CD4-positive, alpha-beta T cell (primary cell): ENCODE data around the gene NCDN. TPM values are rescaled to one million over a fixed set of nuclear protein-coding genes. Genes with fewer than 3 reads are reported as not detected.

Experiments
- ATAC-seq: fragments of 200-7000 bp; cut with Tn5 transposase; one replicate; pipeline ENCODE4 v1.10.0; 2022; ENCODE audit warnings: mild to moderate bottlenecking; ENCODE audit not compliant: poor library complexity
- CTCF ChIA-PET: fragments of 350-600 bp; sonication (Branson Sonifier 250); formaldehyde crosslinking; loops from one replicate; lab custom pipeline; 2021; ENCODE audit warnings: antibody characterized with exemption, inconsistent platforms; lab: Charles Lee
- POLR2A ChIA-PET: fragments of 350-600 bp; sonication (Branson Sonifier 250); formaldehyde crosslinking; loops from one replicate; lab custom pipeline; 2021; ENCODE audit warnings: antibody characterized with exemption, inconsistent platforms; lab: Charles Lee
- DNase-seq, 14 experiments: peaks; one replicate each; pipeline ENCODE4 v3.0.0-alpha.2; 2013 to 2020; ENCODE audit warnings: mixed read lengths in 2 of 14
- H3K27ac ChIP-seq, 2 donors: one replicate each; pipeline versions ENCODE4 v1.5.1 to v1.7.0; 2013; ENCODE audit warnings: low read length in 2 of 2, low read depth in 1 of 2, mild to moderate bottlenecking in 1 of 2
- H3K27me3 ChIP-seq, 2 experiments: 1 replicate in 1 of 2; 2 replicates in 1 of 2; pipeline versions ENCODE4 v1.6.1 to v1.7.0; 2013; ENCODE audit warnings: low read length in 2 of 2, control low read depth in 1 of 2, mild to moderate bottlenecking in 1 of 2, moderate library complexity in 1 of 2; ENCODE audit not compliant: insufficient read depth in 2 of 2, control insufficient read depth in 1 of 2
- H3K36me3 ChIP-seq: one replicate; pipeline ENCODE4 v1.6.1; 2013; ENCODE audit warnings: low read length, control low read depth; ENCODE audit not compliant: insufficient read depth
- H3K4me1 ChIP-seq: one replicate; pipeline ENCODE4 v1.6.1; 2013; ENCODE audit warnings: low read length, control low read depth; ENCODE audit not compliant: insufficient read depth
- H3K4me3 ChIP-seq: one replicate; pipeline ENCODE4 v1.5.1; 2013; ENCODE audit warnings: mild to moderate bottlenecking, low read length, moderate library complexity
- H3K9me3 ChIP-seq, 2 experiments: 1 replicate in 1 of 2; 2 replicates in 1 of 2; pipeline versions ENCODE4 v1.6.1 to v1.7.0; 2013; ENCODE audit warnings: low read length in 2 of 2, mild to moderate bottlenecking in 2 of 2, control low read depth in 1 of 2, moderate library complexity in 1 of 2; ENCODE audit not compliant: control insufficient read depth in 1 of 2, insufficient read depth in 1 of 2
- H3K27ac Mint-ChIP-seq: one replicate; pipeline ENCODE4 v1.8.0; 2020; ENCODE audit warnings: mixed read lengths
- H3K27me3 Mint-ChIP-seq: one replicate; pipeline ENCODE4 v1.8.0; 2021; ENCODE audit warnings: mixed read lengths
- H3K36me3 Mint-ChIP-seq: one replicate; pipeline ENCODE4 v1.8.0; 2021; ENCODE audit warnings: low read depth, mixed read lengths
- H3K4me1 Mint-ChIP-seq: one replicate; pipeline ENCODE4 v1.8.0; 2021; ENCODE audit warnings: low read depth, mixed read lengths
- H3K4me3 Mint-ChIP-seq: one replicate; pipeline ENCODE4 v1.8.0; 2020; ENCODE audit warnings: mild to moderate bottlenecking, mixed read lengths
- H3K9me3 Mint-ChIP-seq: one replicate; pipeline ENCODE4 v1.8.0; 2020; ENCODE audit warnings: mixed read lengths
- intact Hi-C, 2 experiments: fragments of 100-400 bp; cut with DNase I in 1 of 2; cut with micrococcal nuclease in 1 of 2; formaldehyde crosslinking; loops; one replicate each; pipeline versions ENCODE4 v1.15.1 to v1.9.0; 2023 to 2025; cut with DNase I, micrococcal nuclease
- total RNA-seq, 174 experiments: library from RNA in 2 of 174; stranded (reverse) in 2 of 174; gene quantifications; one replicate each; pipeline ENCODE4 v1.2.3 and lab custom pipeline; 2021 to 2026
- TF ChIP-seq, protein P1 (sequence below): fragments of 200-600 bp; IDR thresholded peaks from one replicate; pipeline ENCODE4 v1.8.0; 2022; ENCODE audit warnings: antibody characterized with exemption, mild to moderate bottlenecking

NCDN gene
- total RNA-seq, 2 experiments from 2014 or later = 12.8 to 14.2 TPM

DNA sequence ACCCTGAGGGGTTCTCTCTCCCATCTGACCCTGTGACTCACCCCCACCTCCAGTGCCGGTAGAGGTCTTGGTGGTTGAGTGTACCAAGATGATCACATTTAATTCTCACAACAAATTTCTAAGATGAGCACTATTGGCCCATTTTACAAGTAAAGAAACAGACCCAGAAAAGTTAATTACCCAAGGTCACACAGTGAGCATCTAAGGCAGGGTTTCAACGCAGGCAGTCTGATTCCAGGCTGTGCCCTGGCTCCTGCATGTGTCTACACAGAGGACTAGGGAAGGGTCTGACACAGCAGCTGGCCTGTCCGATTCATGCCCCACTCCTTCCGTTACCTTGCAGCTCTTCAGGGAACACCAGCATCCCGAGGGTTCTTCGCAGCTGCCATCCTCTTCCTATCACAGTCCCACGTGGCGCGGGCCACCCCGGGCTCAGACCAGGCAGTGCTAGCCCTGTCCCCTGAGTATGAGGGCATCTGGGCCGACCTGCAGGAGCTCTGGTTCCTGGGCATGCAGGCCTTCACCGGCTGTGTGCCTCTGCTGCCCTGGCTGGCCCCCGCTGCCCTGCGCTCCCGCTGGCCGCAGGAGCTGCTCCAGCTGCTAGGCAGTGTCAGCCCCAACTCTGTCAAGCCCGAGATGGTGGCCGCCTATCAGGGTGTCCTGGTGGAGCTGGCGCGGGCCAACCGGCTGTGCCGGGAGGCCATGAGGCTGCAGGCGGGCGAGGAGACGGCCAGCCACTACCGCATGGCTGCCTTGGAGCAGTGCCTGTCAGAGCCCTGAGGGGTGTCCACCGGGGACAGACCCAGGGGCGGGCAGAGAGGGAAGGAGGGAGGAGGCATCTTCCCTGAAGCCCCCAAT, 7.5 kb downstream of the NCDN start:
- Histone ChIP-seq H3K9me3 (no peaks in the 10 kb centered on the region), H3K4me1 (peaks cover 27% of the 10 kb centered on the region), H3K4me3 (no peak overlapping the region), H3K27me3 (no peaks in the 10 kb centered on the region), H3K27ac (no peak overlapping the region), H3K36me3 (peaks cover 19% of the 10 kb centered on the region)
- no peaks in the 10 kb centered on the region for H3K9me3 Mint-ChIP-seq
- no peaks in the 10 kb centered on the region for H3K27me3 Mint-ChIP-seq
- POLR2A ChIA-PET = interaction anchor here (0.5 to 1.8 kb wide), 3 partner anchors 13 to 150 kb away, joined by 3 to 17 read pairs (median 4); no protein-coding TSS in a partner anchor
- peak in 1 of 14 experiments; percentile 23 for DNase-seq
- peaks cover 24% of the 10 kb centered on the region for H3K4me1 Mint-ChIP-seq
- peaks cover 35% of the 10 kb centered on the region for H3K36me3 Mint-ChIP-seq
- H3K4me3 Mint-ChIP-seq = no peak overlapping the region
- TF ChIP-seq, protein P1, sequence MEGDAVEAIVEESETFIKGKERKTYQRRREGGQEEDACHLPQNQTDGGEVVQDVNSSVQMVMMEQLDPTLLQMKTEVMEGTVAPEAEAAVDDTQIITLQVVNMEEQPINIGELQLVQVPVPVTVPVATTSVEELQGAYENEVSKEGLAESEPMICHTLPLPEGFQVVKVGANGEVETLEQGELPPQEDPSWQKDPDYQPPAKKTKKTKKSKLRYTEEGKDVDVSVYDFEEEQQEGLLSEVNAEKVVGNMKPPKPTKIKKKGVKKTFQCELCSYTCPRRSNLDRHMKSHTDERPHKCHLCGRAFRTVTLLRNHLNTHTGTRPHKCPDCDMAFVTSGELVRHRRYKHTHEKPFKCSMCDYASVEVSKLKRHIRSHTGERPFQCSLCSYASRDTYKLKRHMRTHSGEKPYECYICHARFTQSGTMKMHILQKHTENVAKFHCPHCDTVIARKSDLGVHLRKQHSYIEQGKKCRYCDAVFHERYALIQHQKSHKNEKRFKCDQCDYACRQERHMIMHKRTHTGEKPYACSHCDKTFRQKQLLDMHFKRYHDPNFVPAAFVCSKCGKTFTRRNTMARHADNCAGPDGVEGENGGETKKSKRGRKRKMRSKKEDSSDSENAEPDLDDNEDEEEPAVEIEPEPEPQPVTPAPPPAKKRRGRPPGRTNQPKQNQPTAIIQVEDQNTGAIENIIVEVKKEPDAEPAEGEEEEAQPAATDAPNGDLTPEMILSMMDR = peak; percentile 42
- no peak for ATAC-seq
- intact Hi-C loops = loop anchor here (1.0 to 5.0 kb wide), 2 partner anchors 114 to 363 kb away; no protein-coding TSS in a partner anchor
- CTCF ChIA-PET = interaction anchor here (0.6 to 3.4 kb wide), 25 partner anchors 9 to 204 kb away, joined by 3 to 41 read pairs (median 3); partner anchors contain the start of genes C1orf216 and CLSPN
- H3K27ac Mint-ChIP-seq = peak overlapping the region; percentile 62

DNA sequence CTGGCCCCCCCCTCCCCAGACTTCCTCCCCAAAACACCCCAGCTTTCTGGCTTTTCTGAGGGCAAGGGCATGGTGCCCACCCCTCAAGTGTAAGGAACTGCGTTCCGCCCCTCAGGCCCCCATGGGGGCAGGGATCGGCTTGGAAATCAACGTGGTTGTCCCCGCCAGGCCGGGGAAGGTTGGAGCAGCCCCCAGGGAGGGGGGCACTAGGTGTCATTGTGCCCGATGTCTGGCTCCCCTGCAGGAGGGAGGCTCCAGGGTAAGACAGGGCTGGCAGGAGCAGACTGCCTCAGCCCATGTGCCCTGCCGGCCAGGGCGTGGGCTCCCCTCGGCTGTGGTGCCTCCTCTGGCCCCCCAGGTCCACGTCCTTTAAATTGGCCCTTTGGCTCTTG, 8.1 kb downstream of the NCDN start:
- Histone ChIP-seq H3K9me3 (no peaks in the 10 kb centered on the region), H3K27me3 (no peaks in the 10 kb centered on the region), H3K27ac (no peak overlapping the region), H3K4me3 (no peak overlapping the region), H3K4me1 (peaks cover 27% of the 10 kb centered on the region), H3K36me3 (peaks cover 19% of the 10 kb centered on the region)
- Mint-ChIP-seq H3K36me3 (peaks cover 35% of the 10 kb centered on the region), H3K9me3 (no peaks in the 10 kb centered on the region), H3K4me1 (peaks cover 24% of the 10 kb centered on the region), H3K4me3 (no peak overlapping the region), H3K27ac (no peak overlapping the region), H3K27me3 (no peaks in the 10 kb centered on the region)
- CTCF ChIA-PET = interaction anchor here (1.1 to 3.4 kb wide), 6 partner anchors 10 to 114 kb away, joined by 3 to 41 read pairs (median 4); no protein-coding TSS in a partner anchor
- POLR2A ChIA-PET = interaction anchor here (1.8 kb wide), 1 partner anchor 114 kb away, joined by 17 read pairs; no protein-coding TSS in a partner anchor
- TF ChIP-seq, protein P1 = no peak
- ATAC-seq = no peak
- intact Hi-C loops = no loop called here
- DNase-seq = peak in 1 of 14 experiments; percentile 21

DNA sequence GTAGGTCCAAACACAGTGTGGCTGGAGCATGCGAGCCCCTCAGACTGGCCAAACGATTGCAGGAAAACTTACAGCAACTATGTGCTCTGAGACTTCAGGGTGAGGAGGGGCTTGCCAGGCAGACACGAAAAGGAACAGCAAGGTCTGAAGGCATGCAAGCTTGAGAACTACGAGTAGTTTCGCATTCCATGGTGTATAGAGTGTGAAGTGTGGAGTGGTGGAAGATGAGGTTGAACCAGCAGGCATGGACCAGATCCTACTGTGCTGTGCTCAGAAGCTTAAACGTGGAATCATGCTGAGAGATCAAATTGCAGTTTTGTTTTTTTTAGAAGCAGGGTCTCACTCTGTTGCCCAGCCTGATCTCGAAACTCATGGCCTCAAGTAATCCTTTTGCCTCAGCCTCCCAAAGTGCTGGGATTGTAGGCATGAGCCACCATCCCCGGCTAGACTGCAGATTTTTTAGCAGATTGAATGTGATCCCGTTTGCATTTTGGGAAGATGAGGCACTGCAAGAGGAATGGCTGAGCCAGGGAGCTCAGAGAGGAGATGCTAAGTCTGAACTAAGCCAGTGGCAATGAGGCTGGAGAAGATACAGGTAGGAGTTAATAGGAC, 10.5 kb downstream of the NCDN start:
- POLR2A ChIA-PET = interaction anchor here (1.1 to 1.4 kb wide), 3 partner anchors 11 to 202 kb away, joined by 3 to 8 read pairs (median 5); partner anchors contain the start of genes CLSPN, KIAA0319L and NCDN

More for the DNA sequence above, 10.5 kb downstream of the NCDN start:
- Histone ChIP-seq H3K4me1 (peaks cover 22% of the 10 kb centered on the region), H3K9me3 (no peaks in the 10 kb centered on the region), H3K27me3 (no peaks in the 10 kb centered on the region), H3K27ac (no peak overlapping the region), H3K36me3 (peaks cover 13% of the 10 kb centered on the region), H3K4me3 (no peak overlapping the region)
- H3K9me3 Mint-ChIP-seq = no peaks in the 10 kb centered on the region
- peaks cover 16% of the 10 kb centered on the region for H3K36me3 Mint-ChIP-seq
- H3K4me3 Mint-ChIP-seq = no peak overlapping the region
- H3K27me3 Mint-ChIP-seq = no peaks in the 10 kb centered on the region
- DNase-seq (no peak), ATAC-seq (no peak)
- H3K4me1 Mint-ChIP-seq = peaks cover 14% of the 10 kb centered on the region
- H3K27ac Mint-ChIP-seq = no peak overlapping the region
- intact Hi-C loops = loop anchor here in 1 of 2 experiments (2.0 kb wide), 1 partner anchor 73 kb away; the partner anchor contains the start of gene PSMB2
- CTCF ChIA-PET = interaction anchor here (0.7 to 2.1 kb wide), 6 partner anchors 117 to 202 kb away, joined by 3 to 23 read pairs (median 10); partner anchors contain the start of gene CLSPN
- TF ChIP-seq, protein P1 = no peak
